ENCODE data around the gene SNRNP48. TPM values are rescaled to one million over a fixed set of nuclear protein-coding genes. Genes with fewer than 3 reads are reported as not detected.

SNRNP48 gene
- total RNA-seq, 2 donors from 2014 or later = 6.4 to 18.4 TPM

- H3K9me3 ChIP-seq = no peaks in the 10 kb centered on the region
- DNase-seq (ENCODE audit: low spot score) = no peak
- peak overlapping the region; percentile 47 for H3K4me3 ChIP-seq
- peaks cover 8% of the 10 kb centered on the region for H3K36me3 ChIP-seq
- H3K4me1 ChIP-seq (ENCODE audit: control insufficient read depth in 1 of 2, low read depth in 2 of 2) = no peaks in the 10 kb centered on the region
- TF ChIP-seq CTCF (IDR thresholded peaks at IDR 0.05) = peak; percentile 63
- H3K27ac ChIP-seq = no peak overlapping the region
- H3K27me3 ChIP-seq (replicated peaks; ENCODE audit: insufficient read depth) = no peaks in the 10 kb centered on the region
- ATAC-seq (ENCODE audit: insufficient number of reproducible peaks, low FRiP score, low read depth) = no peak
These were observed 25.8 kb downstream of the SNRNP48 start for GRCh38 chr6:7615611-7616383.

DNA sequence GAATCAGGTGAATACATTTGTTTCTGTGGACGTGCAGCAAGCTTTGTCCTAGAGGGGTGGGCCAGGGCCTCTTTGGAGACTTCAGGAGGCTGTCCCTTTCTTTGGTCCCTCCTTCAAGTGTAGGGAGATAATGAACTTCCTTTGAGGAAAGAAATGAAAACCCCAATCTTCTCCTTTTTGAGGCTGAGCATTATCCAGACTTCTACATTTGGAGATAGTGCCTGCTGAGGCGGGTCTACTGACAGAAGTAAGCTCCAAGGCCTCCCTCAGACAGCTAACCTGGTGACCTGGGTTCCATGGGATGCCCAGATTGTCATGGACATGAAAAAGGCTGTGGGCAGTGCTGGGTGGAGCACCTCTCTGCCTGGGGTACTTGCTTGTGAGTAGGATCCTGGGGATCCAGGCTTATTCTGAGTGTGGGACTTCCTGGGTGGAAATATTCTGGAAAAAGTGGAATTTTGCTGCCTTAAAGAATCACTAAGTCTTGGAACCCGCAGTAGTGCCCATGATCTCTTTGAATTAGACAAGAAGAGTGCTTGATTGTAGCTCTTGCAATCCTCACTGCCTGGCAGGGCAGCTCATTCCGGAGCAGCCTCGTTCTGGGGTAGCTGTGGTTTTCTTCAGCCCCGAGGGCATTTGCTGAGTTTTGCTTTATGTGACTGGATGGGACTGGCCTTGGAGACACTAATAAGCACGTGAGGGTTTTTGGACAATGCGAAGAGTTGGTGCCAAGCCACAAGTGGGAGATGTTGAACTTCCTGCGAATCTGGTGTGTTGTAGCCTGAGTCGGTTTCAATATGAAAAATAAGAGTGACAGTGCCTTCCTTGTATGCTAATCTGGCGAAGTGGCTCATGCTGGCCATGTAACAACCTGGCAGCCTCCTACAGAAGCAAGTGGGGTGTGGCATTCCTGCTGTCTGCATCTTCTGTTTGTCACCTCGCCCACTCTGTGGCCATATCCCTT lies 28.1 kb downstream of the SNRNP48 start:
- TF ChIP-seq CTCF (IDR thresholded peaks at IDR 0.05) = no peak
- H3K4me3 ChIP-seq = no peak overlapping the region
- H3K27ac ChIP-seq = no peak overlapping the region

DNA sequence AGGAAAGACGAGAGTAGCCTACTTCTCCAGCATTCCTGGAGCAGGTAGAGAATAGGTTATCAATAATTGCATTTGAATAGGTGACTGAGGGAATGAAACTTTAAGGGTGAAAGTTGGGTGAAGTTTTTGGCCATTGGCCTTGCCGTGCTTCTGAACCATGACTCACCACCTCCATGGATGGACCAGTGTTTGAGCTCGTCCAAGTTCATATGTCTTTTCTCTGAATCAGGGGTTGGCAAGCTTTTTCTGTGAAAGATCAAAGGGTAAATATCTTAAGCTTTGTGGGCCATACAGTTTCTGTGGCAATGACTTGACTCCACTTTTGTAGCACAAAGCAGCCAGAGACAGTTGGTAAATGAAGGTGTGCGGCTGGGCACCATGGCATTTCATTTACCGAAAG lies 31.8 kb downstream of the SNRNP48 start:
- no peaks in the 10 kb centered on the region for H3K4me1 ChIP-seq (ENCODE audit: control insufficient read depth in 1 of 2, low read depth in 2 of 2)
- no peaks in the 10 kb centered on the region for H3K36me3 ChIP-seq
- DNase-seq (ENCODE audit: low spot score) (no peak), ATAC-seq (ENCODE audit: insufficient number of reproducible peaks, low FRiP score, low read depth) (no peak)
- TF ChIP-seq CTCF (IDR thresholded peaks at IDR 0.05) = no peak
- H3K27me3 ChIP-seq (replicated peaks; ENCODE audit: insufficient read depth) = no peaks in the 10 kb centered on the region
- H3K9me3 ChIP-seq = no peaks in the 10 kb centered on the region
- no peak overlapping the region for H3K27ac ChIP-seq
- H3K4me3 ChIP-seq = no peak overlapping the region

More for the DNA sequence above, 28.1 kb downstream of the SNRNP48 start:
- no peak for ATAC-seq (ENCODE audit: insufficient number of reproducible peaks, low FRiP score, low read depth)
- H3K9me3 ChIP-seq = no peaks in the 10 kb centered on the region
- no peaks in the 10 kb centered on the region for H3K27me3 ChIP-seq (replicated peaks; ENCODE audit: insufficient read depth)
- DNase-seq (ENCODE audit: low spot score) = no peak
- H3K36me3 ChIP-seq = no peaks in the 10 kb centered on the region
- no peaks in the 10 kb centered on the region for H3K4me1 ChIP-seq (ENCODE audit: control insufficient read depth in 1 of 2, low read depth in 2 of 2)

- TF ChIP-seq CTCF (IDR thresholded peaks at IDR 0.05) = no peak
- Histone ChIP-seq H3K27ac (no peak overlapping the region), H3K27me3 (replicated peaks; ENCODE audit: insufficient read depth) (no peaks in the 10 kb centered on the region), H3K4me1 (ENCODE audit: control insufficient read depth in 1 of 2, low read depth in 2 of 2) (no peaks in the 10 kb centered on the region), H3K4me3 (no peak overlapping the region), H3K9me3 (no peaks in the 10 kb centered on the region), H3K36me3 (no peaks in the 10 kb centered on the region)
- ATAC-seq (ENCODE audit: insufficient number of reproducible peaks, low FRiP score, low read depth) (no peak), DNase-seq (ENCODE audit: low spot score) (no peak)
These were observed 35.1 kb downstream of the SNRNP48 start for GRCh38 chr6:7624796-7625710.
